Spleen (tissue), 11 donors: ENCODE measurements around the gene GJA1. TPM values are rescaled to one million over a fixed set of nuclear protein-coding genes. Genes with fewer than 3 reads are reported as not detected.

ENCODE experiments used
- DNase-seq: peaks from one replicate; pipeline ENCODE4 v3.0.0-alpha.2; 2020
- H3K27ac ChIP-seq, 8 donors: fragments of 200-600 bp; sonication (generic) in 7 of 8; 1 replicate in 4 of 8; 2 replicates in 4 of 8; pipeline versions ENCODE4 v1.5.0 to v1.8.0; 2016 to 2021; ENCODE audit warnings: inconsistent platforms in 4 of 8, mild to moderate bottlenecking in 4 of 8, moderate library complexity in 1 of 8
- H3K27me3 ChIP-seq, 7 donors: fragments of 200-600 bp; sonication (generic) in 6 of 7; replicated peaks in 1 of 7; 1 replicate in 4 of 7; 2 replicates in 3 of 7; pipeline versions ENCODE4 v1.5.0 to v1.8.0; 2016 to 2021; ENCODE audit warnings: inconsistent platforms in 3 of 7, mild to moderate bottlenecking in 1 of 7
- H3K36me3 ChIP-seq, 6 donors: fragments of 200-600 bp; sonication (generic) in 5 of 6; 1 replicate in 4 of 6; 2 replicates in 2 of 6; pipeline versions ENCODE4 v1.5.0 to v1.8.0; 2016 to 2021; ENCODE audit warnings: inconsistent platforms in 2 of 6
- H3K4me1 ChIP-seq, 6 donors: fragments of 200-600 bp; sonication (generic) in 5 of 6; 1 replicate in 3 of 6; 2 replicates in 3 of 6; pipeline versions ENCODE4 v1.5.0 to v1.8.0; 2016 to 2021; ENCODE audit warnings: inconsistent platforms in 3 of 6
- H3K4me3 ChIP-seq, 8 donors: fragments of 200-600 bp; sonication (generic) in 7 of 8; 1 replicate in 4 of 8; 2 replicates in 4 of 8; pipeline versions ENCODE4 v1.5.0 to v1.8.0; 2016 to 2021; ENCODE audit warnings: inconsistent platforms in 4 of 8, mild to moderate bottlenecking in 4 of 8, moderate library complexity in 2 of 8
- H3K9me3 ChIP-seq, 8 donors: fragments of 200-600 bp; sonication (generic) in 7 of 8; 1 replicate in 4 of 8; 2 replicates in 4 of 8; pipeline versions ENCODE4 v1.5.0 to v1.8.0; 2016 to 2021; ENCODE audit warnings: inconsistent platforms in 4 of 8
- CTCF ChIP-seq, 11 experiments: fragments of 200-600 bp in 7 of 11; fragments of 450-650 bp in 4 of 11; sonication (generic) in 4 of 11; IDR thresholded peaks in 8 of 11; conservative IDR thresholded peaks in 3 of 11; 1 replicate in 7 of 11; 2 replicates in 4 of 11; pipeline versions ENCODE4 v1.4.0 to v1.8.0; 2016 to 2021; ENCODE audit warnings: antibody characterized with exemption in 11 of 11, inconsistent platforms in 4 of 11, mild to moderate bottlenecking in 1 of 11
- POLR2A ChIP-seq, 3 donors: fragments of 450-650 bp; IDR thresholded peaks; one replicate each; pipeline ENCODE4 v1.5.1; 2017; ENCODE audit warnings: antibody characterized with exemption in 3 of 3, mild to moderate bottlenecking in 1 of 3
- POLR2AphosphoS5 ChIP-seq, 3 donors: sonication (generic); formaldehyde crosslinking; IDR thresholded peaks; one replicate each; pipeline ENCODE4 v1.5.1; 2017; ENCODE audit warnings: antibody characterized with exemption in 3 of 3
- WGBS, 5 donors: extraction: QIAGEN DNeasy Blood & Tissue Kit in 3 of 5; methylation state at CpG; one replicate each; pipeline versions ENCODE4 v1.1.5 to v1.1.7; 2013 to 2018; 5-methylcytosine and 5-hydroxymethylcytosine counted together
- intact Hi-C: fragments of 100-400 bp; cut with DNase I; formaldehyde crosslinking; loops from one replicate; pipeline ENCODE4 v1.15.0; 2023; ENCODE audit warnings: low total_unique reads
- polyA plus RNA-seq, 3 donors: library from polyadenylated mRNA; stranded (reverse); fragments of 200-250 nt; gene quantifications; one replicate each; pipeline ENCODE4 v1.2.1, GENCODE V29; 2013
- total RNA-seq, 7 donors: library from RNA; depleted of rRNA in 3 of 7; stranded (reverse); fragments of >200 nt in 3 of 7; fragmentation: NEBNext Ultra II Directional in 4 of 7; extraction: Animal tissue kit (Norgen Biotek cat#: 25700) in 4 of 7; gene quantifications; one replicate each; pipeline versions ENCODE4 v1.1.0 to v1.2.1, GENCODE V29; 2016 to 2021
- donor health status: healthy with polysubstance abuse.
- donor health status: DM: no; HTN: no; CAD: no; lungs with moderate emphysema.
- donor health status: DM: no; HTN: no; CAD: no.
- donor health status: Bipolar disorder and iron deficiency.
- donor health status: healthy.
- donor health status: DM: no; HTN: no; CAD: no.
- donor health status: DM: yes; HTN: yes; CAD: no.

GJA1 gene
- total and polyA plus RNA-seq, 10 donors, result 1.3 to 8.1 (median 3.2) TPM

GRCh38 chr6:121482004-121482693, 46.7 kb downstream of the GJA1 start:
- TF ChIP-seq CTCF (IDR thresholded peaks at IDR 0.05 in 8 of 11, conservative IDR thresholded peaks at IDR 0.05 in 3 of 11) (no peak), POLR2AphosphoS5 (IDR thresholded peaks at IDR 0.05) (no peak), POLR2A (IDR thresholded peaks at IDR 0.05) (no peak)
- no peaks in the 10 kb centered on the region for H3K9me3 ChIP-seq
- H3K27ac ChIP-seq, result no peak overlapping the region
- H3K27me3 ChIP-seq, result no peaks in the 10 kb centered on the region
- DNase-seq, result no peak
- intact Hi-C loops, result no loop called here
- H3K4me3 ChIP-seq, result no peak overlapping the region
- no peaks in the 10 kb centered on the region for H3K4me1 ChIP-seq
- WGBS, 5 donors, result 89 to 96% (median 93%) methylated on average over 6 of the region's 6 CpGs
- H3K36me3 ChIP-seq, result no peaks in the 10 kb centered on the region

- TF ChIP-seq CTCF (IDR thresholded peaks at IDR 0.05 in 8 of 11, conservative IDR thresholded peaks at IDR 0.05 in 3 of 11) (no peak), POLR2AphosphoS5 (IDR thresholded peaks at IDR 0.05) (no peak)
- H3K9me3 ChIP-seq, result no peaks in the 10 kb centered on the region
- no peak overlapping the region for H3K4me3 ChIP-seq
- no peak overlapping the region for H3K27ac ChIP-seq
- no peaks in the 10 kb centered on the region for H3K27me3 ChIP-seq
- intact Hi-C loops, result no loop called here
- H3K36me3 ChIP-seq, result no peaks in the 10 kb centered on the region
- DNase-seq, result no peak
- H3K4me1 ChIP-seq, result no peaks in the 10 kb centered on the region
These were observed 47.3 kb downstream of the GJA1 start for GRCh38 chr6:121482751-121483150.

DNA sequence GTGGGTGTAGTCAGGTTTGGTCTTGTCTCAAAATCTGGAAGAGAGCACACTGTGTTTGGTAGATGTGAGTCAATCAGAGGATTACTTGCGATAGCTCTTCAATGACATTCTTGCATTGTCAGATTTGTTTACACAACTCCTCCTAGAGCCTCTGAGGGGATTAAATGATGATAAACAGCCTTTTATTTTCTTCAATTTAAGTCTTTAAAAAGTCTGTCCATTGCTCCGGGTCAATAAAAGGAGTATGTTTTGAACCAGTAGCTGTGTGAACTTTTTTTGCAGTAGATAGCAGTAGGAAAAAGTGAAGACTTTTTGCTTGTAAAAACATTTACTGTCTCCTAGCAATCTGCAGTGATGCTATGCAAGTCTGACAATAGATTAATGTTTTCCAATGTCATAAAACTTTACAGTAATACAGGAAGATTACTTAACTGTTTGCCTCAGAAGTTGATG, 49.9 kb downstream of the GJA1 start:
- no peaks in the 10 kb centered on the region for H3K36me3 ChIP-seq
- intact Hi-C loops, result no loop called here
- H3K4me3 ChIP-seq, result no peak overlapping the region
- DNase-seq, result no peak
- H3K9me3 ChIP-seq, result no peaks in the 10 kb centered on the region
- H3K4me1 ChIP-seq, result no peaks in the 10 kb centered on the region
- no peak overlapping the region for H3K27ac ChIP-seq
- TF ChIP-seq POLR2AphosphoS5 (IDR thresholded peaks at IDR 0.05) (no peak), POLR2A (IDR thresholded peaks at IDR 0.05) (no peak), CTCF (IDR thresholded peaks at IDR 0.05 in 8 of 11, conservative IDR thresholded peaks at IDR 0.05 in 3 of 11) (no peak)
- no peaks in the 10 kb centered on the region for H3K27me3 ChIP-seq
- 39 to 58% (median 54%) methylated on average over 2 of the region's 2 CpGs for WGBS, 5 donors

DNA sequence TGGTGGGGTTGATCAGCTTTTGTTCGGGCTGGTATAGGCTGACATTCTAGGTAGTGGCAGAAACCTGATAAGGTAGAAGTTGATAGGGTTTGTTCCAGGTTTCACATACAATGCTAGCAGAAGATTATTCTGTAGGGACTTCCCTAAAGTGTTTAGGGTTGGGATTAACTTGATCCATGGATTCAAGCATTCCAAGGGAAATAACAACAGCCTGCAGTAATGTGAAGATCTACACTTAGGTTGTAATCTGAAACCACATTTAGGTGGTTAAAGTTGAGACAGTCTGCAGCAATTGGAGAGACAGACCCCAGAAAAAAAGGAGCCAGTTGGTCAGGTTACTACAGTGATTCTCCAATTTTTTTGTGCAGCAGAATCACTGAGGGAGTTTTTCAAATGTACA, 56.1 kb downstream of the GJA1 start:
- intact Hi-C loops, result no loop called here
- DNase-seq, result no peak

More for the DNA sequence above, 56.1 kb downstream of the GJA1 start:
- Histone ChIP-seq H3K27ac (no peak overlapping the region), H3K4me3 (no peak overlapping the region), H3K4me1 (no peaks in the 10 kb centered on the region), H3K9me3 (no peaks in the 10 kb centered on the region), H3K27me3 (no peaks in the 10 kb centered on the region), H3K36me3 (no peaks in the 10 kb centered on the region)
- TF ChIP-seq CTCF (IDR thresholded peaks at IDR 0.05 in 8 of 11, conservative IDR thresholded peaks at IDR 0.05 in 3 of 11), result no peak
- TF ChIP-seq POLR2A (IDR thresholded peaks at IDR 0.05), result no peak
- no peak for TF ChIP-seq POLR2AphosphoS5 (IDR thresholded peaks at IDR 0.05)
- WGBS, 5 donors, result 76 to 97% (median 84%) methylated on average over 1 of the region's 1 CpG
